PC-9 (cell line): ENCODE results near the gene NHLRC2. TPM values are rescaled to one million over a fixed set of nuclear protein-coding genes. Genes with fewer than 3 reads are reported as not detected.

ENCODE experiments used
- BruUV-seq: library from RNA; stranded (reverse); fragments of 400-500 nt; replicated peaks from 2 replicates; lab custom pipeline; 2021; lab: Mats Ljungman, UMichigan
- CTCF ChIA-PET: fragments of 300-600 bp; sonication (Branson Sonifier 250); formaldehyde crosslinking; loops from one replicate; lab custom pipeline; 2022; ENCODE audit warnings: antibody characterized with exemption; lab: Charles Lee
- POLR2A ChIA-PET: fragments of 300-600 bp; sonication (Branson Sonifier 250); formaldehyde crosslinking; loops from one replicate; lab custom pipeline; 2022; ENCODE audit warnings: antibody characterized with exemption; ENCODE audit not compliant: unreplicated experiment; lab: Charles Lee
- DNase-seq, 2 experiments: peaks; one replicate each; pipeline versions ENCODE4 v3.0.0 to v3.0.0-alpha.2; 2015 to 2022; ENCODE audit warnings: mixed read lengths in 1 of 2
- H2AFZ ChIP-seq: fragments of 200-600 bp; sonication (generic); 2 replicates; pipeline ENCODE4 v1.8.1; 2017; ENCODE audit warnings: antibody characterized with exemption
- H3F3A ChIP-seq: fragments of 200-600 bp; sonication (generic); 2 replicates; pipeline ENCODE4 v1.8.1; 2017; ENCODE audit warnings: antibody characterized with exemption, mild to moderate bottlenecking, low read depth; ENCODE audit not compliant: insufficient read depth
- H3K27ac ChIP-seq: fragments of 200-600 bp; sonication (generic); 2 replicates; pipeline ENCODE4 v1.6.1; 2016; ENCODE audit warnings: mixed run types
- H3K27me3 ChIP-seq: fragments of 200-600 bp; sonication (generic); 2 replicates; pipeline ENCODE4 v1.6.1; 2016; ENCODE audit warnings: low read depth, mixed run types; ENCODE audit not compliant: insufficient read depth
- H3K36me3 ChIP-seq: fragments of 200-600 bp; sonication (generic); 2 replicates; pipeline ENCODE4 v1.6.1; 2016; ENCODE audit warnings: low read depth, mixed run types
- H3K4me1 ChIP-seq: fragments of 200-600 bp; sonication (generic); replicated peaks from 2 replicates; pipeline ENCODE4 v1.6.1; 2016; ENCODE audit warnings: mixed run types; ENCODE audit not compliant: insufficient read depth
- H3K4me2 ChIP-seq: fragments of 200-600 bp; sonication (generic); 2 replicates; pipeline ENCODE4 v1.6.1; 2017; ENCODE audit warnings: mixed run types
- H3K4me3 ChIP-seq: fragments of 200-600 bp; sonication (generic); 2 replicates; pipeline ENCODE4 v1.6.1; 2016; ENCODE audit warnings: mixed run types
- H3K79me2 ChIP-seq: fragments of 200-600 bp; sonication (generic); 2 replicates; pipeline ENCODE4 v1.6.1; 2017; ENCODE audit warnings: low read depth, mixed run types
- H3K9me2 ChIP-seq: fragments of 200-600 bp; sonication (generic); 2 replicates; pipeline ENCODE4 v1.8.1; 2017; ENCODE audit warnings: mild to moderate bottlenecking; ENCODE audit not compliant: insufficient read depth
- H3K9me3 ChIP-seq: fragments of 200-600 bp; sonication (generic); 2 replicates; pipeline ENCODE4 v1.8.1; 2016; ENCODE audit warnings: low read depth; ENCODE audit not compliant: insufficient read depth
- H4K20me1 ChIP-seq: fragments of 200-600 bp; sonication (generic); 2 replicates; pipeline ENCODE4 v1.8.1; 2017; ENCODE audit not compliant: insufficient read depth
- CTCF ChIP-seq: fragments of 200-600 bp; sonication (generic); conservative IDR thresholded peaks from 2 replicates; pipeline ENCODE4 v1.6.1; 2017; ENCODE audit warnings: mixed run types, antibody characterized with exemption, mild to moderate bottlenecking, moderate library complexity
- EZH2 ChIP-seq: fragments of 200-600 bp; sonication (generic); IDR thresholded peaks from 2 replicates; pipeline ENCODE4 v1.8.0; 2017; ENCODE audit warnings: antibody characterized with exemption, low read depth
- intact Hi-C: fragments of 100-400 bp; cut with micrococcal nuclease; formaldehyde crosslinking; loops from one replicate; pipeline ENCODE4 v1.10.0; 2022; ENCODE audit not compliant: unreplicated experiment
- total RNA-seq: library from RNA; stranded (reverse); gene quantifications from 2 replicates; pipeline ENCODE4 v1.2.3, GENCODE V29; 2021

Gene NHLRC2
- total RNA-seq, 1 experiment from 2014 or later, result 22.8 TPM

DNA sequence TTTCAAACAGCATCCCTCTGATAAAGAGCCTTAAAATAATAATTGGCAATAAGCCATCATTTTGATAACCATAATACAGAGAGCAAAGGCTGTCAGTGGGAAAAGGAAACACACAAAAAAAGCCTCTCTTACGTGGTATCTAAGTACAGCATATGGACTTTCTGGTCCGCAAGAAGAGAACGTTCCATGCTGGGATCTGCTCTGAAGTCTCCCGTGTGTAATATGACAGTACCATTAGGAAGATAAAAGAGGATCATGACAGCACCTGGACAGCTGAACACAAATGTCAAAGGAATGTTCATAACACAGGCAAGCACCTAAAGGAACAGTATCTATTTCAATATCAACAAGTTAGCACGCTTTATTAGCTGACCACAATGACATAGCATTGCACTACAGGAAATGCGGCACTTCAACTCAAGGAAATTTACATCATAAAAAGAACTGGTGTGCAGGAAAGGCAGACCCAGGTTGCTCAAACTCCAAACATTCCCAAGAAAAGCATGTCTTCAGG, 10.4 kb upstream of the NHLRC2 start:
- H2AFZ ChIP-seq, result no peak overlapping the region
- no peaks in the 10 kb centered on the region for H3F3A ChIP-seq
- no peaks in the 10 kb centered on the region for H3K27me3 ChIP-seq
- no peaks in the 10 kb centered on the region for H4K20me1 ChIP-seq
- H3K9me3 ChIP-seq, result no peaks in the 10 kb centered on the region
- H3K4me3 ChIP-seq, result no peak overlapping the region
- no peak overlapping the region for H3K27ac ChIP-seq
- no peak for TF ChIP-seq CTCF
- ChIA-PET CTCF (no interaction called here), POLR2A (no interaction called here)
- no peaks in the 10 kb centered on the region for H3K79me2 ChIP-seq
- no peak overlapping the region for H3K4me2 ChIP-seq
- H3K36me3 ChIP-seq, result no peaks in the 10 kb centered on the region; the same call in 1 of the 2 replicates
- intact Hi-C loops, result no loop called here
- no TSS peak for BruUV-seq
- no peaks in the 10 kb centered on the region for H3K9me2 ChIP-seq
- no peaks in the 10 kb centered on the region for H3K4me1 ChIP-seq
- no peak for DNase-seq

DNA sequence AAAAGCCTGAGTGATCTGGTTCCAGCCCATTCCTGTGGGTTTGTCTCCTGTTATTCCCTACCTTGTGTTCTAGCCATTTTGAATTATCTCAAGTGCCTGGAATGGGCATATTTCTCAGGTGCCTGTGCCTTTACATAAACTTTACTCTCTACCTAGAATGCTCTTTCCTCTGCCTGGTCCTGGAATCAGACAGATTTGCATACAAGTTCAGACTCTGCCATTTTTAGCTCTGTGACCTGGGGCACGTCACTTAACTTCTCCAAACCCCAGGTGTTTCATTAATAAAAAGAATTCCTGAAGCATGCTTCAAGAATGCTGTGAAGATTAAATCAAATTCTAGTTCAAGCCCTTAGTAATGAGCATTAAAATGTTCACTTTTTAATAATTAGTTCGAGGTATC, 8.4 kb upstream of the NHLRC2 start:
- Histone ChIP-seq H3K27ac (no peak overlapping the region), H3K4me1 (no peaks in the 10 kb centered on the region; the same call in 1 of the 2 replicates), H3K4me2 (no peak overlapping the region), H2AFZ (no peak overlapping the region), H3K9me3 (no peaks in the 10 kb centered on the region), H3F3A (no peaks in the 10 kb centered on the region), H3K4me3 (no peak overlapping the region), H4K20me1 (no peaks in the 10 kb centered on the region), H3K27me3 (no peaks in the 10 kb centered on the region), H3K36me3 (no peaks in the 10 kb centered on the region; the same call in 1 of the 2 replicates), H3K9me2 (no peaks in the 10 kb centered on the region), H3K79me2 (no peaks in the 10 kb centered on the region)
- ChIA-PET POLR2A (no interaction called here), CTCF (no interaction called here)
- TF ChIP-seq EZH2 (no peak), CTCF (no peak)
- intact Hi-C loops, result no loop called here
- DNase-seq, result no peak
- no TSS peak for BruUV-seq

DNA sequence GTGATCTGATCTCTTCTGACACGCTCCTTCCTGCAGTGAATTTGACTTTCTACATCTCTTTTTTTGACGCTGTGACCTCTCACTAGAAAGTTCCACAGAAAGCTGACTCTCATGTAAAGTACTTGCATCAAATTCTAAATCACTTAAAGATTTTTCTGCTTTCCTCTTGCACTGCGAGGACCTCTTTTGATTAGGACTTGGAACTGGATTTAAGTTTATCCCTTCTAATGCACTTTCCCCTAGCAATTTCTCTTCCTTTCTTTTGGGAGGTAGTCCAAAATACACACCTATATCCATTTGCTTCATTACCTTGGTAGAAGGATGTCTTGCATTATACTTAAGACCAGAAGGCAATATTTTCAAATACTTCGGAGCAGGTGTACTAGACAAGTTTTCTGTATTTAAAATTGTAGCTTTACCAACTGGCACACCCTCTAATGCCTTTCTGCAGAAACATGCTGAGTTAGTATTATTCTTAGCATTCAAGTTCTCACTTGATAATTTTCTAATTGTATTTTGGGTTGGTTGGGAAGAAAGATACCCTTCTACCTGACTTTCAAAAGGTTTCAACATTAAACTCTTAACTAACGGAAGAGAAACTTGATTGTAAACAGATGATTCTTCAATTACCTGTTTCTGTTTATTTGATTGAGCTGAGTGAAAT, 5.2 kb upstream of the NHLRC2 start:
- no TSS peak for BruUV-seq
- intact Hi-C loops, result no loop called here
- TF ChIP-seq EZH2 (no peak), CTCF (no peak)
- ChIA-PET POLR2A (no interaction called here), CTCF (no interaction called here)
- H3K27me3 ChIP-seq, result no peaks in the 10 kb centered on the region
- H3K4me2 ChIP-seq, result no peak overlapping the region
- no peak overlapping the region for H3K27ac ChIP-seq
- H4K20me1 ChIP-seq, result no peaks in the 10 kb centered on the region
- H3F3A ChIP-seq, result no peaks in the 10 kb centered on the region
- no peak overlapping the region for H3K4me3 ChIP-seq
- no peak for DNase-seq
- peaks cover 12% of the 10 kb centered on the region; the same call in 1 of the 2 replicates for H3K4me1 ChIP-seq
- no peaks in the 10 kb centered on the region; the same call in 1 of the 2 replicates for H3K36me3 ChIP-seq
- H2AFZ ChIP-seq, result no peak overlapping the region
- H3K9me2 ChIP-seq, result no peaks in the 10 kb centered on the region
- H3K79me2 ChIP-seq, result no peaks in the 10 kb centered on the region
- no peaks in the 10 kb centered on the region for H3K9me3 ChIP-seq
